H9 (cell line): ENCODE results near the gene PLGRKT. TPM values are rescaled to one million over a fixed set of nuclear protein-coding genes. Genes with fewer than 3 reads are reported as not detected.

Experiments used
- DNase-seq: peaks from one replicate; pipeline ENCODE4 v3.0.0-alpha.2; 2017
- H2AFZ ChIP-seq: one replicate; pipeline ENCODE4 v1.6.1; 2013; ENCODE audit warnings: mild to moderate bottlenecking, low read length, control low read depth, moderate library complexity
- H2AK5ac ChIP-seq: 2 replicates; pipeline ENCODE4 v1.6.1; 2013; ENCODE audit warnings: low read length, control low read depth, mixed read lengths; ENCODE audit not compliant: insufficient read length
- H2BK120ac ChIP-seq: one replicate; pipeline ENCODE4 v1.6.1; 2013; ENCODE audit warnings: low read depth, mild to moderate bottlenecking, low read length, control low read depth, inconsistent platforms; ENCODE audit not compliant: poor library complexity, severe bottlenecking
- H2BK12ac ChIP-seq: 2 replicates; pipeline ENCODE4 v1.6.1; 2013; ENCODE audit warnings: low read length, control low read depth, mixed read lengths, low read depth; ENCODE audit not compliant: insufficient read length
- H2BK15ac ChIP-seq: 2 replicates; pipeline ENCODE4 v1.6.1; 2013; ENCODE audit warnings: low read depth, low read length, control low read depth
- H2BK20ac ChIP-seq: one replicate; pipeline ENCODE4 v1.6.1; 2013; ENCODE audit warnings: low read depth, mild to moderate bottlenecking, low read length, control low read depth, inconsistent platforms; ENCODE audit not compliant: poor library complexity, severe bottlenecking
- H2BK5ac ChIP-seq: 2 replicates; pipeline ENCODE4 v1.6.1; 2013; ENCODE audit warnings: low read length, control low read depth, mixed read lengths; ENCODE audit not compliant: insufficient read length
- H3K14ac ChIP-seq: 2 replicates; pipeline ENCODE4 v1.6.1; 2013; ENCODE audit warnings: low read length, control low read depth; ENCODE audit not compliant: insufficient read depth
- H3K18ac ChIP-seq: 2 replicates; pipeline ENCODE4 v1.6.1; 2013; ENCODE audit warnings: low read depth, mild to moderate bottlenecking, mixed read lengths, low read length, control low read depth; ENCODE audit not compliant: insufficient read length
- H3K23ac ChIP-seq: 2 replicates; pipeline ENCODE4 v1.6.1; 2013; ENCODE audit warnings: low read length, control low read depth, mixed read lengths, low read depth; ENCODE audit not compliant: insufficient read length
- H3K23me2 ChIP-seq: 2 replicates; pipeline ENCODE4 v1.6.1; 2013; ENCODE audit warnings: low read depth, mild to moderate bottlenecking, mixed read lengths, low read length, control low read depth; ENCODE audit not compliant: insufficient read length, poor library complexity, severe bottlenecking
- H3K27ac ChIP-seq: 2 replicates; pipeline ENCODE4 v1.5.1; 2013; ENCODE audit warnings: low read length, control low read depth, mixed read lengths, low read depth; ENCODE audit not compliant: insufficient read length
- H3K27me3 ChIP-seq: 2 replicates; pipeline ENCODE4 v1.6.1; 2013; ENCODE audit warnings: low read length, control low read depth, inconsistent platforms; ENCODE audit not compliant: insufficient read depth
- H3K4ac ChIP-seq: 2 replicates; pipeline ENCODE4 v1.6.1; 2013; ENCODE audit warnings: low read depth, mild to moderate bottlenecking, control low read depth, inconsistent platforms, low read length, moderate library complexity
- H3K4me1 ChIP-seq: 2 replicates; pipeline ENCODE4 v1.6.1; 2013; ENCODE audit warnings: low read length, control low read depth, inconsistent platforms; ENCODE audit not compliant: insufficient read depth
- H3K4me2 ChIP-seq: 2 replicates; pipeline ENCODE4 v1.6.1; 2013; ENCODE audit warnings: low read length, control low read depth, mixed read lengths; ENCODE audit not compliant: insufficient read length, insufficient read depth
- H3K56ac ChIP-seq: 2 replicates; pipeline ENCODE4 v1.6.1; 2013; ENCODE audit warnings: low read depth, mild to moderate bottlenecking, mixed read lengths, low read length, control low read depth; ENCODE audit not compliant: insufficient read length
- H3K79me1 ChIP-seq: 2 replicates; pipeline ENCODE4 v1.6.1; 2013; ENCODE audit warnings: low read depth, mild to moderate bottlenecking, moderate library complexity, low read length, control low read depth, inconsistent platforms; ENCODE audit not compliant: insufficient read depth, poor library complexity, severe bottlenecking
- H3K79me2 ChIP-seq: 2 replicates; pipeline ENCODE4 v1.6.1; 2013; ENCODE audit warnings: low read length, control low read depth, inconsistent platforms; ENCODE audit not compliant: insufficient read depth
- H3K9ac ChIP-seq: 2 replicates; pipeline ENCODE4 v1.6.1; 2013; ENCODE audit warnings: low read length, control low read depth, mixed read lengths; ENCODE audit not compliant: insufficient read length; ENCODE audit errors: extremely low read depth
- H3K9me3 ChIP-seq: one replicate; pipeline ENCODE4 v1.6.1; 2013; ENCODE audit warnings: low read depth, low read length, inconsistent platforms; ENCODE audit not compliant: control insufficient read depth
- H3T11ph ChIP-seq: one replicate; pipeline ENCODE4 v1.6.1; 2013; ENCODE audit warnings: mild to moderate bottlenecking, low read length, control low read depth, inconsistent platforms
- H4K20me1 ChIP-seq: one replicate; pipeline ENCODE4 v1.6.1; 2013; ENCODE audit not compliant: control insufficient read depth, insufficient read length, insufficient read depth
- H4K5ac ChIP-seq: 2 replicates; pipeline ENCODE4 v1.6.1; 2013; ENCODE audit warnings: low read depth, mild to moderate bottlenecking, mixed read lengths, low read length, control low read depth; ENCODE audit not compliant: insufficient read length
- H4K8ac ChIP-seq: replicated peaks from 2 replicates; pipeline ENCODE4 v1.6.1; 2013; ENCODE audit warnings: low read length, control low read depth, mixed read lengths, low read depth; ENCODE audit not compliant: insufficient read length
- H4K91ac ChIP-seq: 2 replicates; pipeline ENCODE4 v1.6.1; 2013; ENCODE audit warnings: low read depth, mild to moderate bottlenecking, moderate library complexity, mixed read lengths, low read length, control low read depth; ENCODE audit not compliant: insufficient read length
- H3K27ac Mint-ChIP-seq, 3 experiments: 2 replicates in 2 of 3; 3 replicates in 1 of 3; pipeline ENCODE4 v1.8.0; 2020 to 2021; ENCODE audit warnings: mixed read lengths in 3 of 3, mild to moderate bottlenecking in 1 of 3, moderate library complexity in 1 of 3
- H3K27me3 Mint-ChIP-seq: 2 replicates; pipeline ENCODE4 v1.8.0; 2021; ENCODE audit warnings: low read depth, mild to moderate bottlenecking, moderate library complexity, mixed read lengths
- H3K36me3 Mint-ChIP-seq, 3 experiments: 2 replicates in 2 of 3; 3 replicates in 1 of 3; pipeline ENCODE4 v1.8.0; 2020 to 2021; ENCODE audit warnings: low read depth in 3 of 3, mixed read lengths in 3 of 3; ENCODE audit not compliant: insufficient read depth in 1 of 3
- H3K4me1 Mint-ChIP-seq, 2 experiments: 2 replicates each; pipeline ENCODE4 v1.8.0; 2020; ENCODE audit warnings: mixed read lengths in 2 of 2
- H3K4me3 Mint-ChIP-seq, 2 experiments: 2 replicates in 1 of 2; 3 replicates in 1 of 2; pipeline ENCODE4 v1.8.0; 2020 to 2021; ENCODE audit warnings: mild to moderate bottlenecking in 2 of 2, mixed read lengths in 2 of 2, moderate library complexity in 1 of 2
- H3K9me3 Mint-ChIP-seq, 2 experiments: 2 replicates in 1 of 2; 3 replicates in 1 of 2; pipeline ENCODE4 v1.8.0; 2020; ENCODE audit warnings: mild to moderate bottlenecking in 2 of 2, mixed read lengths in 2 of 2, moderate library complexity in 1 of 2
- CTCF ChIP-seq: fragments of 200-600 bp; sonication (generic); conservative IDR thresholded peaks from 3 replicates; pipeline ENCODE4 v1.8.0; 2021; ENCODE audit warnings: antibody characterized with exemption, mild to moderate bottlenecking
- WGBS: extraction: QIAGEN DNeasy Blood & Tissue Kit; methylation state at CpG from one replicate; pipeline ENCODE4 v1.1.7; 2013; ENCODE audit warnings: missing lambda C conversion rate, low lambda C conversion rate, mixed read lengths; ENCODE audit not compliant: insufficient read length; ENCODE audit errors: extremely low coverage; 5-methylcytosine and 5-hydroxymethylcytosine counted together
- total RNA-seq: library from RNA; stranded (reverse); gene quantifications from 2 replicates; pipeline ENCODE4 v1.2.1, GENCODE V29; 2021

The PLGRKT gene
- total RNA-seq, 1 experiment from 2014 or later = 19.6 TPM

GRCh38 chr9:5485378-5486085 lies 47.8 kb upstream of the PLGRKT start:
- Histone ChIP-seq H2BK20ac (no peak overlapping the region), H3K4ac (no peak overlapping the region), H3K79me1 (no peaks in the 10 kb centered on the region), H2BK120ac (no peak overlapping the region), H3K4me1 (no peaks in the 10 kb centered on the region), H4K20me1 (no peaks in the 10 kb centered on the region), H2BK15ac (no peak overlapping the region), H3K9me3 (no peaks in the 10 kb centered on the region), H3K23ac (no peak overlapping the region), H3K9ac (no peak overlapping the region), H3K27me3 (no peaks in the 10 kb centered on the region), H2BK5ac (no peak overlapping the region), H4K91ac (no peak overlapping the region), H2AFZ (no peak overlapping the region), H3K14ac (no peak overlapping the region), H4K5ac (no peak overlapping the region), H3K18ac (no peak overlapping the region), H3K27ac (no peak overlapping the region), H3K56ac (no peak overlapping the region), H2BK12ac (no peak overlapping the region), H4K8ac (no peak overlapping the region), H3T11ph (no peak overlapping the region), H2AK5ac (no peak overlapping the region), H3K4me2 (no peak overlapping the region), H3K79me2 (no peaks in the 10 kb centered on the region), H3K23me2 (no peaks in the 10 kb centered on the region)
- H3K27ac Mint-ChIP-seq = no peak overlapping the region
- H3K36me3 Mint-ChIP-seq = no peaks in the 10 kb centered on the region
- no peak for TF ChIP-seq CTCF
- WGBS = no CpG with 5 or more reads among the region's 5 CpGs
- H3K4me3 Mint-ChIP-seq = no peak overlapping the region
- H3K9me3 Mint-ChIP-seq = no peaks in the 10 kb centered on the region
- H3K27me3 Mint-ChIP-seq = 0 out of 2 replicates have a peak, but pooled peaks cover 1% of the 10 kb centered on the region
- peaks cover 21 to 22% of the 10 kb centered on the region in 2 experiments for H3K4me1 Mint-ChIP-seq
- no peak for DNase-seq
